Stimulated activated CD4-positive, alpha-beta T cell treated with anti-CD3 and anti-CD28 coated beads, Interleukin-15, amount 100 ng/mL, for 1 hour (primary cell): Measurements from ENCODE around the gene MCM3AP.

Experiments used
- DNase-seq, 2 donors: peaks; one replicate each; pipeline ENCODE4 v3.0.0-alpha.2; 2020; ENCODE audit warnings: low read depth in 1 of 2, low spot score in 1 of 2

MCM3AP gene

GRCh38 chr21:46285206-46285661 is at the start of gene MCM3AP:
Gene MCM3AP, minus strand, starts transcription at chr21:46285611. Its CDS starts 325 bp downstream, at chr21:46285286.
- DNase-seq: no peak

- DNase-seq: no peak
These were observed 49.1 kb upstream of the MCM3AP start for GRCh38 chr21:46334351-46335140.

DNA sequence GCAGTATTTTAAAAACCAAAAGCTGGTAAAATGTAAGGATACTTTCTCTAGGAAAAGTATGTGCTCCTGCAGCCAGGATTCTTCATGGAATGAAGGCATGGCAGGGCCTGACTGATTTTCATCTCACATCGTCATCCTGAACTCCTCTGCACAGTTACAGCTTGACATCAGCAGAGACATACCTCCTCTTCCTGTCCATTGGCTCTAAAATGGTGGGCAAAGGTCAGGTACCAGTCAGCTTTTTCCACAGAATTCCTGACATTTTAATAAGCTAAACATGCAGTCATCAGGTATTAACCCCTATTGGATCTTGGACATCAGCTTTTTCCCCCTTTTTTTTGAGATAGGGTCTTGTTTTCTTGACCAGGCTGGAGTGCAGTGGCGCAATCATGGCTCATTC is 44.4 kb upstream of the MCM3AP start:
- no peak for DNase-seq

GRCh38 chr21:46328151-46328550 is 42.7 kb upstream of the MCM3AP start:
- no peak for DNase-seq

DNA sequence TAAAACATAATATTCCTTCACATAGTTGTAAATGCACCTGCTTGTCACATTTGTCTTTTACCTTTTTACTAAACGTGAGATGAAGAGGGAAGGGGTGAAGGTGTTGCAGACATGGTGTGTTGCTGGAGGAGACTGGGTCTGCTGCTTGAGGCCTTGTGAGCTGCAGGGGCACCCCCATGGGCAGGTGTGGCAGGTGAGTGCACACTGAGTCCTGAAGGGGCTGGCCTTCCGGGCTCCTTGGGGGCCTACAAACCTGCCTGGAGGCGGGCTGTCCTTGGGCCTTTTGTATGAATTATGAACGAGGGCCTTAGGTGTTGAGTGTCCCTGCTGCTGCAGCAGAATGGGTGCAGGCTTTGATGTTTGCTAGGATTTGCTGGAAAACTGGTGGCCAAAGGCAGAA is 42.3 kb upstream of the MCM3AP start:
- no peak for DNase-seq

- no peak for DNase-seq
These were observed 40.8 kb upstream of the MCM3AP start for GRCh38 chr21:46326110-46326703.

- DNase-seq: no peak
These were observed 39.9 kb upstream of the MCM3AP start for GRCh38 chr21:46325073-46325912.

GRCh38 chr21:46324390-46325072 is 39.1 kb upstream of the MCM3AP start:
- DNase-seq: peak; percentile 85 to 88

DNA sequence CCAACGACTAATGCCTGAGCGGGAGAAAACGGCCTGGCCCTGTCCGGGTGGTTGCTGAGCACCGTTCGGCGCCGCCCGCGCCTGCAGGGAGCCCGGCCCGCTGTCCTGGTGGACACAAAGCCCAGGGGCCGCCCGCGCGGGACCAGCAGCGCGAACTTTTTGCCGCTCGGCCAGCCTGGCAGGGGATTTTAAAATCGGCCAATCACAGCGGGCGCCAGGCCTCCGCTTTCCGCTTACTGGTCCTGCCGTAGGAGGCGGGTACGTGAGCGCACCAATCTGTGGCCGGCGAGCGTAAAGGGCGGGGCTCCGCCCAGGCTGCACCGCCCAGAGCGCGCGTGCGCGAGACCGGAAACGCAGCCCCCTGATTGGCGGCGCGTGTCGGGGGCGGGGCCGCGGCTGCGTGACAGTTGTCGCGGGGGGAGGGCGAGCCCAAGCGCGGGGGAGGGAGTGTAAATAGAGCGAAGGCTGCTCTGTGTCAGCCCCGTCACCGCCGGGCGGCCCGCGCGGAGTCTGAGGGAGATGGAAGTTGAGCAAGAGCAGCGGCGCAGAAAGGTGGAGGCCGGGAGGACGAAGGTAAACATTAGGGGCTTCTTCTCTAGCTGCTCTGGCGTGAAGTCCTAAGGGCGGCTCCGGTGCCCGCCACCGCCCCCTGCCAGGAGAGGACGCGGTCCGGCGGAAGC is 38.4 kb upstream of the MCM3AP start, which contains the start of the genes C21orf58 and PCNT:
TSS of gene C21orf58 (minus strand) at position 161 of the 680 bp plus-strand sequence. CDS start 1,132 bp downstream, outside the sequence.
TSS of gene PCNT (plus strand) at position 447 of the 680 bp plus-strand sequence. CDS start at position 520, 73 bp downstream.
- peak; percentile 97 for DNase-seq

- no peak for DNase-seq
These were observed 37.9 kb upstream of the MCM3AP start for GRCh38 chr21:46323227-46323709.

- no peak for DNase-seq
These were observed 37.2 kb upstream of the MCM3AP start for GRCh38 chr21:46322351-46323226.

- DNase-seq: no peak
These were observed 35.0 kb upstream of the MCM3AP start for GRCh38 chr21:46320331-46320801.

GRCh38 chr21:46319186-46319585 is 33.8 kb upstream of the MCM3AP start:
- no peak for DNase-seq

GRCh38 chr21:46318464-46318845 is 33.0 kb upstream of the MCM3AP start:
- no peak for DNase-seq

DNA sequence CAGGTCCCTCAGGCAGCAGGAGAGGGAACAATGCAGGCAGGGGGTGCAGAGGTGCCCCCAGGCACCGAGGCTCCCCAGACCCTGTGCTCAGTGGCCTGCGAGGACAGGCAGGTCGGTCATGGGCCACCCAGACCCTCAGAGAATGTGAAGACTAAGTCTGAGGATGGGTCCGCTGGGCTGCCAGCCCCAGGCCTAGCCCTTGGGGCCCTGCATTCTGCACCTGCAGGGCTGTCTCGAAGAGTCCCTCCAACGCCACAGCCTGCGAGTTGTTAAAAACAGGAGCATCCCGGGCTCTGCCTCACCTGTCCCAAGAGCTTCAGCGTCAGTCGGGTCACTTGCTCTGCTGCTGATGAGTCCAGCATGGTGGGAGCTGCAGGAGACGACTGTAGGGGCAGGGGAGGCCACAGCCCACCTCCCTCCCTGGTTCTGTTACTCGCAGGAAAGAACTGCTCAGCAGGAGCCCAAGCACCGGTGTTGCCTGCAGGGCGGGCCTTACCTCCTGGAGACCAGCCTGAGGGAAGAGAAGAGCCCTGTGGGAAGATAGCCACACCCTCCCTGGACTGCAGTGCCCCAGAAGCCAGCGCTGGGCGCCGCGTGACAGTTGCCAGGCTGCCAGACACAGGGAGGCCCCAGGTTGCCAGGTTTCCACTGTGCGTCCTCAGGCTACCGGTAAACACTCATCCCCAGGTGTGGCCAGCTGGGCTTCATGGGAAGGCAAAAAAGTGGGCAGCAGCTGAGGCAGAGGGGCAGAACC is 32.5 kb upstream of the MCM3AP start:
- no peak for DNase-seq

DNA sequence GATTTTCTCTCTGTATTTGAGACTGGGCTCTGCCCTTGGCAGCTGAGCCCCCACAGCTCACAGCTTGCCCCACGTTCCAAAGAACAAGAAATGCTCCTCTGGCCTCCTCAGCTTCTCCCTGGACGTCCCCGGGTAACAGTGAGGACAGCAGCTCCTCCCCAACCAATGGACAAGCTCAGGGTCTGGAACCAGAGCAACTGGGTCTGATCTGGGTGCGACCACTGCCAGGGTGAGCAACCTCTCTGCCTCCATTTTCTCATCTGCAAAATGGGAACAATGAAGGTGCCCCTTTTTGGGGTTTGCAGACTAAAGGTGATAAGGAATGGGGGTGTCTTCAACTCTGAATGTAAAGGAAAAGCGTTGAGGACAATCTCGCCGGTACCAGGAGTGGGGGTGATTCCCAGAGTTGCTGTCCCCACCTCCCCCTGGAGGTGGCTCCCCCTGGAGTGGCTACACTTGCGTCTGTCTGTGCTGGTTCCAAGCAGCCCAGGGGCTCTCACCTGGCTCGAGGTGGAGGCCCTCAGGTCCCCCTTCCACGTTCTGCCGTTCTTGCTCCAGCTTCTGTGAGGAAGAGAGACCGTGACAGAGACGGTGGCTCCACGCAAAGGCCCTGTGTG is 31.4 kb upstream of the MCM3AP start:
- no peak for DNase-seq

DNA sequence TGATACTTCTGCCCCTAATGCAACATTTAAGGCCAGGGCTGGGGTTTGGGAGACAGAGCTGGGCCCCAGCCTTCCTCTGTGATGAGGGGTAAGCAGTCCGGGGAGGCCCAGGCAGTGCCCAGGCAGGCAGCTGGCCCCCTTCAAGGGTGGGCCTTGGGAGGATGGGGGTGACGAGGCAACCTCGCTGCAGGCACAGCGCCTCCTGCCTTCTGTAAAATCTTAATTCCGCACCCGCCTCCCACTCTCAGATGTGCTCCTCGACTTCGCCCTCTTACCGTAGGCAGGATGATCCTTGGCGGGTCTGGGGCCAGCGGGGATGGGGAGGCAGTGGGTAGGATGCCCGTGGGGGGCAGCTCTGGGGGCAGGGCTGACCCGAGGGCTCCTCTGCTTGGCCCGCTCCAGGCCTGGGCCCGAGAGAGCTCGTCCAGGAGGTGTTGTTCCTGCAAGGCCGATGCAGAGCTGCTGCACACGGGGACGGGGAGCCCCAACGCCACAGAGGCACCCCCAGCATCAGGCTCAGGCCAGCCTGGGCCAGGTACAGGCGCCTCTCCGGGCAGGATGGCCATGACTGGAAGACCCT is 29.1 kb upstream of the MCM3AP start:
- no peak for DNase-seq

DNA sequence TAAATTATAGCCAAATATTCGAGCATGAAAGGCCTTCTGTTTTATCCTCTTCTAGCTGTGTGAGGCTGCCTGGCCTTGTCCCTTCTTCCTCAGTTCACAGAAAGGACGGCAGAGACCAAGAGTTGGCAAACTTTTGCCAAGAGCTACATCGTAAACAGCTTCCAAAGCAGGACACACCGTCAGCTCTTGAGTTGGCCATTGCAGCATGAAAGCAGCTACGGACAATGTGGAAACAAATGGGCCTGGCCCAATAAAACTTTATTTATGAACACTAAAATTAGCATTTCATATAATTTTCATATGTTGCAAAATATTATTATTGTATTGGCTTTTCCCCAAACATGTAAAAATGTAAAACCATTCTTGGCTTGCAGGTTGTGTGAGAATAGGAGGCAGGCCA is 27.5 kb upstream of the MCM3AP start:
- DNase-seq: no peak
